AG04449 (cell line): ENCODE measurements around the gene ART1.
"Not testable (repeated sequence)": the region's sequence is repeated elsewhere in the genome, so short reads cannot be mapped to it uniquely, and the experiment has no call there.

Experiments
- CTCF ChIA-PET: fragments of 350-600 bp; formaldehyde crosslinking; extraction: SDS; loops from one replicate; lab custom pipeline; 2021; ENCODE audit warnings: antibody characterized with exemption; lab: Yijun Ruan, JAX
- POLR2A ChIA-PET: fragments of 400-600, 350-600 bp; formaldehyde crosslinking; extraction: SDS; loops from one replicate; lab custom pipeline; 2020; ENCODE audit warnings: antibody characterized with exemption, inconsistent platforms; lab: Yijun Ruan, JAX
- DNase-seq: peaks from one replicate; pipeline ENCODE4 v3.0.0-alpha.2; 2010; ENCODE audit warnings: low read depth, low spot score
- H3K4me3 ChIP-seq: 2 replicates; pipeline ENCODE4 v1.5.1; 2011; ENCODE audit warnings: low read depth, mild to moderate bottlenecking, control low read depth, low read length
- CTCF ChIP-seq: IDR thresholded peaks from one replicate; pipeline ENCODE4 v1.5.1; 2011; ENCODE audit warnings: mild to moderate bottlenecking, moderate library complexity, low read length, control low read depth, inconsistent platforms; ENCODE audit not compliant: insufficient read depth; ENCODE audit errors: missing control alignments

Gene ART1

DNA sequence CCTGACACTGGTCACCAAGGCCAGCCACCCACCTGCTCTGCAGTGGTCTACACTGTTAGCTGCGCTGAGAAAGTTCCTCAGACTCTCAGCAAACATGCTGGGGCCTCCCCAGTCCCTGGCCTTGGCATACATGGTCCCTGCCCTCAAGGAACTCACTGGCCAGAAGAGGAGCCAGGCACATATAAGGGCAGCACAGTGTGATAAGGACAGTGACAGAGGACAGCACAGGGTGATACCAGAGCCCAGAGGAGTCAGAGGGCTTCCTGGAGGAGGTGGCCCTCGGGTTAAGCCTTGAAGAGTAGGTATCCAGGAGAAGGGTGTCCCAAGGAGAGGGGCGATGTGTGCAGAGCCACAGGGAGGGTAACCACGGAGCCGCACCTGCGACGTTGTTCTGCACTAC lies 624 bp downstream of the ART1 start:
- TF ChIP-seq CTCF = no peak
- ChIA-PET CTCF (no interaction called here), POLR2A (no interaction called here)
- no peak for DNase-seq
- H3K4me3 ChIP-seq = no peak overlapping the region

DNA sequence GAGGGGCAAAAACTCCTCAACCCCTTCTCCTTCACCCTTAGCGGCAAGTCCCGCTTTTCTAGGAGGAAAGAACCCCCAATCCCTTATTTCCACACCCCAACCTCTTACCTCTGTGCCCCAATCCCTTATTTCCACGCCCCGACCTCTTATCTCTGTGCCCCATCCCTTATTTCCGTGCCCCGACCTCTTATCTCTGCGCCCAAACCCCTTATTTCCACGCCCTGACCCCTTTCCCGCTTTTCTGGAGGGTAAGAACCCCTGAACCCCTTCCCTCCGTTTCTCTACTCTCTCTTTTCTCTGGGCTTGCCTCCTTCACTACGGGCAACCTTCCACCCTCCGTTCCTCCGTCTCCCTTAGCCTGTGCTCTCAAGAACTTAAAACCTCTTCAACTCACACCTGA lies 3.9 kb downstream of the ART1 start:
- POLR2A ChIA-PET, DNase-seq, H3K4me3 ChIP-seq, CTCF ChIA-PET: not testable (repeated sequence)

- POLR2A ChIA-PET, DNase-seq, CTCF ChIA-PET, H3K4me3 ChIP-seq: not testable (repeated sequence)
Measured at GRCh38 chr11:3649374-3649773, 4.4 kb downstream of the ART1 start.

- CTCF ChIA-PET, POLR2A ChIA-PET, DNase-seq, H3K4me3 ChIP-seq: not testable (repeated sequence)
Measured at GRCh38 chr11:3652514-3652913, 7.6 kb downstream of the ART1 start.

DNA sequence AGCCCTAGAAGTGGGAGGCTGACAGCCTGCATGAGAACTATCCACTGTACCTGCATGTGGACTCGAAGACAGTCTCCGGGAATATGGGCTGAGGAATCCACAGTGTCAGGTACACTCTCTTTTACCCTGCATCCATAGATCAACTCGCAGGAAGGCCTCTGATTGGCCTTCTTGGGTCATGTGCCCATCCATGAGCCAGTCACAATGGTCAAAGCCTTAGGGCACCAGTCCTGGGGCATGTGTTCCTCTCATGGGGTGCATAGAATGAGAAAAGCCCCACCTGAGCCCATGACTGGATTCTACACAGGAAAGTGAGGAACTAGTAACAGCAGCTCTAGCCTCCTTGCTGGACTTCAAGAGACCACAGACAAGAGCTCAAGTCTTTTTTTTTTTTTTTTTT lies 10.6 kb downstream of the ART1 start:
- DNase-seq = no peak
- no peak for TF ChIP-seq CTCF
- CTCF ChIA-PET = no interaction called here
- no peak overlapping the region for H3K4me3 ChIP-seq
- POLR2A ChIA-PET = no interaction called here

- DNase-seq, POLR2A ChIA-PET, H3K4me3 ChIP-seq: not testable (repeated sequence)
- CTCF ChIA-PET = interaction anchor here (0.9 kb wide), 1 partner anchor 48 kb away, joined by 3 read pairs; no protein-coding TSS in a partner anchor
Measured at GRCh38 chr11:3657331-3657730, 12.4 kb downstream of the ART1 start.

DNA sequence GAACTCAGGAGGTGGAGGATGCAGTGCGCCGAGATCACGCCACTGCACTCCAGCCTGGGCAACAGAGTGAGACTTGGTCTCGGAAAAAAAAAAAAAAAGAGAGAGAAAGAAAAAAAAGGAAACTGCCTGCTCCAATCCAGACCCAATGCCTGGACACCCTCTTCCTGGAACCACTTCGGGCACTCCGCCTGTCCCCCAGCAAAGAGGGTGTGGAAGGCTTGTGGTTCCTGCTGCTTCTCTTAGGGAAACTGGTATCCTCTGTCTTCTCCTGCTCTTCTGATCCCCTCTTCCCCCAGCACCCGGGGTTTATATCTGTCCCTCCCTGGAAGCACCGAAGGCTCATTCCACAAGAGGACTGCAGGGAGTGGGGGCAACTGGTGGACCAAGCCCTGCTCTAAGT lies 13.3 kb downstream of the ART1 start:
- ChIA-PET CTCF (no interaction called here), POLR2A (no interaction called here)
- no peak overlapping the region for H3K4me3 ChIP-seq
- DNase-seq = no peak
- no peak for TF ChIP-seq CTCF

DNA sequence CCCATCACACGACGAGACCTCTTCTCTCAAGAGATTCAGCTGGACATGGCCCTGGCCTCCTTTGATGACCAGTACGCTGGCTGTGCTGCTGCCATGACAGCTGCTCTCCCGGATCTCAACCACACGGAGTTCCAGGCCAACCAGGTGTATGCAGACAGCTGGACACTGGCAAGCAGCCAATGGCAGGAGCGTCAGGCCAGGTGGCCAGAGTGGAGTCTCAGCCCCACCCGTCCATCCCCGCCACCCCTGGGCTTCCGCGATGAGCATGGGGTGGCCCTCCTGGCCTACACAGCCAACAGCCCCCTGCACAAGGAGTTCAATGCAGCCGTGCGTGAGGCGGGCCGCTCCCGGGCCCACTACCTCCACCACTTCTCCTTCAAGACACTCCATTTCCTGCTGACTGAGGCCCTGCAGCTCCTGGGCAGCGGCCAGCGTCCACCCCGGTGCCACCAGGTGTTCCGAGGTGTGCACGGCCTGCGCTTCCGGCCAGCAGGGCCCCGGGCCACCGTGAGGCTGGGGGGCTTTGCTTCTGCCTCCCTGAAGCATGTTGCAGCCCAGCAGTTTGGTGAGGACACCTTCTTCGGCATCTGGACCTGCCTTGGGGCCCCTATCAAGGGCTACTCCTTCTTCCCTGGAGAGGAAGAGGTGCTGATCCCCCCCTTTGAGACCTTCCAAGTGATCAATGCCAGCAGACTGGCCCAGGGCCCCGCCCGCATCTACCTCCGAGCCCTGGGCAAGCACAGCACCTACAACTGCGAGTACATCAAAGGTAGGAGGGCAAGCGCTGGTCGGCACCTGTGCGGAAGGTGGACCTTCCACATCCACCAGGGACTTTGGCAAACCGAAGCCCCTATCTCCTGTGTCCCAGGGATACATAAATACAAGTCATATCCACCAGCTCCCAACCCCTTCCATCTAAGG lies 14.9 kb downstream of the ART1 start:
- no peak overlapping the region for H3K4me3 ChIP-seq
- ChIA-PET CTCF (no interaction called here), POLR2A (no interaction called here)
- DNase-seq = no peak
- TF ChIP-seq CTCF = no peak
